ENCODE results near the gene ZBTB40. TPM values are rescaled to one million over a fixed set of nuclear protein-coding genes. Genes with fewer than 3 reads are reported as not detected.
A peak's percentile ranks its signal among the peaks of the same experiment; 100 is the strongest.

ZBTB40 gene
- total and polyA plus RNA-seq, 4 donors = 6.6 to 19.3 (median 12.0) TPM

GRCh38 chr1:22416555-22417454 is 34.8 kb upstream of the ZBTB40 start:
- H3K36me3 ChIP-seq (ENCODE audit: control insufficient read depth in 4 of 4, insufficient read depth in 4 of 4, low read length in 4 of 4) = no peaks in the 10 kb centered on the region
- peak; percentile 70 for ATAC-seq (ENCODE audit: insufficient read depth, low FRiP score)
- peaks cover 0 to 9% (median 0%) of the 10 kb centered on the region in 3 donors for H3K27me3 ChIP-seq (ENCODE audit: control insufficient read depth in 3 of 3, insufficient read depth in 3 of 3, low read length in 2 of 3)
- peak; percentile 67 for TF ChIP-seq CTCF (IDR thresholded peaks at IDR 0.05; ENCODE audit: control extremely low read depth, extremely low read depth)
- H3K9ac ChIP-seq (ENCODE audit: insufficient read depth in 1 of 2, low read length in 2 of 2) = no peak overlapping the region
- peaks cover 4 to 16% (median 5%) of the 10 kb centered on the region in 5 donors for H3K4me1 ChIP-seq (ENCODE audit: control insufficient read depth in 5 of 5, insufficient read depth in 5 of 5, low read length in 5 of 5)
- H3K27ac ChIP-seq (ENCODE audit: low read depth in 1 of 2, low read length in 1 of 2) = no peak overlapping the region
- 14 to 17% methylated on average over 13 of the region's 13 CpGs for WGBS, 2 donors
- H3K9me3 ChIP-seq (ENCODE audit: control insufficient read depth in 4 of 4, insufficient read depth in 3 of 4, low read length in 3 of 4) = no peaks in the 10 kb centered on the region
- peak; percentile 76 to 83 (median 80) for DNase-seq
- no peak overlapping the region for H3K4me3 ChIP-seq

GRCh38 chr1:22417466-22417865 is 34.2 kb upstream of the ZBTB40 start:
- 83 to 85% methylated on average over 12 of the region's 12 CpGs for WGBS, 2 donors
- no peak for TF ChIP-seq CTCF (IDR thresholded peaks at IDR 0.05; ENCODE audit: control extremely low read depth, extremely low read depth)
- Histone ChIP-seq H3K27me3 (ENCODE audit: control insufficient read depth in 3 of 3, insufficient read depth in 3 of 3, low read length in 2 of 3) (peaks cover 0 to 9% (median 0%) of the 10 kb centered on the region in 3 donors), H3K27ac (ENCODE audit: low read depth in 1 of 2, low read length in 1 of 2) (no peak overlapping the region), H3K9me3 (ENCODE audit: control insufficient read depth in 4 of 4, insufficient read depth in 3 of 4, low read length in 3 of 4) (no peaks in the 10 kb centered on the region), H3K4me1 (ENCODE audit: control insufficient read depth in 5 of 5, insufficient read depth in 5 of 5, low read length in 5 of 5) (peaks cover 4 to 14% (median 5%) of the 10 kb centered on the region in 5 donors), H3K36me3 (ENCODE audit: control insufficient read depth in 4 of 4, insufficient read depth in 4 of 4, low read length in 4 of 4) (no peaks in the 10 kb centered on the region), H3K9ac (ENCODE audit: insufficient read depth in 1 of 2, low read length in 2 of 2) (no peak overlapping the region), H3K4me3 (no peak overlapping the region)
- DNase-seq = no peak
- no peak for ATAC-seq (ENCODE audit: insufficient read depth, low FRiP score)

GRCh38 chr1:22418312-22418711 is 33.3 kb upstream of the ZBTB40 start:
- no peak overlapping the region for H3K4me3 ChIP-seq
- no peaks in the 10 kb centered on the region for H3K9me3 ChIP-seq (ENCODE audit: control insufficient read depth in 4 of 4, insufficient read depth in 3 of 4, low read length in 3 of 4)
- H3K27me3 ChIP-seq (ENCODE audit: control insufficient read depth in 3 of 3, insufficient read depth in 3 of 3, low read length in 2 of 3) = peaks cover 0 to 9% (median 0%) of the 10 kb centered on the region in 3 donors
- DNase-seq (no peak), ATAC-seq (ENCODE audit: insufficient read depth, low FRiP score) (no peak)
- H3K36me3 ChIP-seq (ENCODE audit: control insufficient read depth in 4 of 4, insufficient read depth in 4 of 4, low read length in 4 of 4) = no peaks in the 10 kb centered on the region
- peaks cover 4 to 10% (median 4%) of the 10 kb centered on the region in 5 donors for H3K4me1 ChIP-seq (ENCODE audit: control insufficient read depth in 5 of 5, insufficient read depth in 5 of 5, low read length in 5 of 5)
- no peak overlapping the region for H3K27ac ChIP-seq (ENCODE audit: low read depth in 1 of 2, low read length in 1 of 2)
- 76 to 82% methylated on average over 4 of the region's 4 CpGs for WGBS, 2 donors
- TF ChIP-seq CTCF (IDR thresholded peaks at IDR 0.05; ENCODE audit: control extremely low read depth, extremely low read depth) = no peak
- no peak overlapping the region for H3K9ac ChIP-seq (ENCODE audit: insufficient read depth in 1 of 2, low read length in 2 of 2)

Measured in lung (tissue), 12 donors.